ENCODE measurements around the gene SLC27A1.

- TF ChIP-seq CTCF (IDR thresholded peaks at IDR 0.05) (no peak), POLR2A (IDR thresholded peaks at IDR 0.05) (no peak)
Measured at GRCh38 chr19:17506745-17507144, 36.4 kb downstream of the SLC27A1 start.
